HepG2 (cell line): ENCODE measurements around the gene DDX10.

Experiments
- CTCF ChIP-seq: sonication (generic); formaldehyde crosslinking; IDR thresholded peaks from 2 replicates; pipeline ENCODE4 v1.5.0; 2020; ENCODE audit warnings: mild to moderate bottlenecking, missing genetic modification reagents, moderate library complexity
- ELF1 ChIP-seq: sonication (generic); formaldehyde crosslinking; IDR thresholded peaks from 2 replicates; pipeline ENCODE4 v1.4.0; 2020; ENCODE audit warnings: missing genetic modification reagents
- SMC3 ChIP-seq: IDR thresholded peaks from 2 replicates; pipeline ENCODE4 v1.6.1; 2011; ENCODE audit warnings: low read length, improper control_type of control experiment
- SP1 ChIP-seq, 2 experiments: fragments of 450-650 bp in 1 of 2; sonication (generic) in 1 of 2; formaldehyde crosslinking in 1 of 2; IDR thresholded peaks; 2 replicates each; pipeline versions ENCODE4 v1.4.0 to v1.6.1; 2016 to 2020; ENCODE audit warnings: missing genetic modification reagents in 1 of 2

- TF ChIP-seq SMC3 (no peak), ELF1 (CRISPR knock-in tag) (no peak), SP1 (IDR thresholded peaks at IDR 0.05) (no peak), SP1 (CRISPR knock-in tag; IDR thresholded peaks at IDR 0.05) (no peak), CTCF (no peak)
Observed at GRCh38 chr11:108672113-108672512, 7.2 kb downstream of the DDX10 start.
